ENCODE measurements around the gene SET. TPM values are rescaled to one million over a fixed set of nuclear protein-coding genes. Genes with fewer than 3 reads are reported as not detected.
A peak's percentile ranks its signal among the peaks of the same experiment; 100 is the strongest.
"Not testable (repeated sequence)": the region's sequence is repeated elsewhere in the genome, so short reads cannot be mapped to it uniquely, and the experiment has no call there.

The SET gene
- total RNA-seq, 1 donor from 2014 or later: 563 TPM

- H3K4me3 Mint-ChIP-seq (ENCODE audit: low read depth); H3K4me1 Mint-ChIP-seq (ENCODE audit: low read depth); H3K27ac Mint-ChIP-seq; H3K27me3 Mint-ChIP-seq; H3K9me3 Mint-ChIP-seq (ENCODE audit: low read depth); H3K36me3 Mint-ChIP-seq (ENCODE audit: insufficient read depth); DNase-seq (ENCODE audit: low spot score, unreplicated experiment): not testable (repeated sequence)
- TF ChIP-seq, protein P1, sequence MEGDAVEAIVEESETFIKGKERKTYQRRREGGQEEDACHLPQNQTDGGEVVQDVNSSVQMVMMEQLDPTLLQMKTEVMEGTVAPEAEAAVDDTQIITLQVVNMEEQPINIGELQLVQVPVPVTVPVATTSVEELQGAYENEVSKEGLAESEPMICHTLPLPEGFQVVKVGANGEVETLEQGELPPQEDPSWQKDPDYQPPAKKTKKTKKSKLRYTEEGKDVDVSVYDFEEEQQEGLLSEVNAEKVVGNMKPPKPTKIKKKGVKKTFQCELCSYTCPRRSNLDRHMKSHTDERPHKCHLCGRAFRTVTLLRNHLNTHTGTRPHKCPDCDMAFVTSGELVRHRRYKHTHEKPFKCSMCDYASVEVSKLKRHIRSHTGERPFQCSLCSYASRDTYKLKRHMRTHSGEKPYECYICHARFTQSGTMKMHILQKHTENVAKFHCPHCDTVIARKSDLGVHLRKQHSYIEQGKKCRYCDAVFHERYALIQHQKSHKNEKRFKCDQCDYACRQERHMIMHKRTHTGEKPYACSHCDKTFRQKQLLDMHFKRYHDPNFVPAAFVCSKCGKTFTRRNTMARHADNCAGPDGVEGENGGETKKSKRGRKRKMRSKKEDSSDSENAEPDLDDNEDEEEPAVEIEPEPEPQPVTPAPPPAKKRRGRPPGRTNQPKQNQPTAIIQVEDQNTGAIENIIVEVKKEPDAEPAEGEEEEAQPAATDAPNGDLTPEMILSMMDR (IDR thresholded peaks at IDR 0.05; ENCODE audit: unreplicated experiment): peak; percentile 28
Observed at GRCh38 chr9:128648206-128648605, 40.8 kb upstream of the SET start.

- no peak for DNase-seq (ENCODE audit: low spot score, unreplicated experiment)
- no peaks in the 10 kb centered on the region for H3K36me3 Mint-ChIP-seq (ENCODE audit: insufficient read depth)
- H3K4me1 Mint-ChIP-seq (ENCODE audit: low read depth): peaks cover 2% of the 10 kb centered on the region
- no peaks in the 10 kb centered on the region for H3K27me3 Mint-ChIP-seq
- no peaks in the 10 kb centered on the region for H3K9me3 Mint-ChIP-seq (ENCODE audit: low read depth)
- TF ChIP-seq, protein P1 (IDR thresholded peaks at IDR 0.05; ENCODE audit: unreplicated experiment): no peak
- H3K4me3 Mint-ChIP-seq (ENCODE audit: low read depth): no peak overlapping the region
- H3K27ac Mint-ChIP-seq: no peak overlapping the region
Observed at GRCh38 chr9:128651798-128652197, 37.2 kb upstream of the SET start.

- TF ChIP-seq, protein P1 (IDR thresholded peaks at IDR 0.05; ENCODE audit: unreplicated experiment): no peak
- H3K27ac Mint-ChIP-seq: no peak overlapping the region
- peak overlapping the region; percentile 60 for H3K4me3 Mint-ChIP-seq (ENCODE audit: low read depth)
- H3K36me3 Mint-ChIP-seq (ENCODE audit: insufficient read depth): no peaks in the 10 kb centered on the region
- no peaks in the 10 kb centered on the region for H3K27me3 Mint-ChIP-seq
- H3K4me1 Mint-ChIP-seq (ENCODE audit: low read depth): peaks cover 2% of the 10 kb centered on the region
- H3K9me3 Mint-ChIP-seq (ENCODE audit: low read depth): no peaks in the 10 kb centered on the region
- no peak for DNase-seq (ENCODE audit: low spot score, unreplicated experiment)
Observed at GRCh38 chr9:128653908-128654307, 35.1 kb upstream of the SET start.

GRCh38 chr9:128654481-128654880, 34.5 kb upstream of the SET start:
- Mint-ChIP-seq H3K36me3 (ENCODE audit: insufficient read depth) (no peaks in the 10 kb centered on the region), H3K4me1 (ENCODE audit: low read depth) (peaks cover 2% of the 10 kb centered on the region), H3K4me3 (ENCODE audit: low read depth) (peak overlapping the region; percentile 60), H3K27me3 (no peaks in the 10 kb centered on the region), H3K9me3 (ENCODE audit: low read depth) (no peaks in the 10 kb centered on the region), H3K27ac (peak overlapping the region; percentile 78)
- TF ChIP-seq, protein P1 (IDR thresholded peaks at IDR 0.05; ENCODE audit: unreplicated experiment): no peak
- DNase-seq (ENCODE audit: low spot score, unreplicated experiment): no peak

DNA sequence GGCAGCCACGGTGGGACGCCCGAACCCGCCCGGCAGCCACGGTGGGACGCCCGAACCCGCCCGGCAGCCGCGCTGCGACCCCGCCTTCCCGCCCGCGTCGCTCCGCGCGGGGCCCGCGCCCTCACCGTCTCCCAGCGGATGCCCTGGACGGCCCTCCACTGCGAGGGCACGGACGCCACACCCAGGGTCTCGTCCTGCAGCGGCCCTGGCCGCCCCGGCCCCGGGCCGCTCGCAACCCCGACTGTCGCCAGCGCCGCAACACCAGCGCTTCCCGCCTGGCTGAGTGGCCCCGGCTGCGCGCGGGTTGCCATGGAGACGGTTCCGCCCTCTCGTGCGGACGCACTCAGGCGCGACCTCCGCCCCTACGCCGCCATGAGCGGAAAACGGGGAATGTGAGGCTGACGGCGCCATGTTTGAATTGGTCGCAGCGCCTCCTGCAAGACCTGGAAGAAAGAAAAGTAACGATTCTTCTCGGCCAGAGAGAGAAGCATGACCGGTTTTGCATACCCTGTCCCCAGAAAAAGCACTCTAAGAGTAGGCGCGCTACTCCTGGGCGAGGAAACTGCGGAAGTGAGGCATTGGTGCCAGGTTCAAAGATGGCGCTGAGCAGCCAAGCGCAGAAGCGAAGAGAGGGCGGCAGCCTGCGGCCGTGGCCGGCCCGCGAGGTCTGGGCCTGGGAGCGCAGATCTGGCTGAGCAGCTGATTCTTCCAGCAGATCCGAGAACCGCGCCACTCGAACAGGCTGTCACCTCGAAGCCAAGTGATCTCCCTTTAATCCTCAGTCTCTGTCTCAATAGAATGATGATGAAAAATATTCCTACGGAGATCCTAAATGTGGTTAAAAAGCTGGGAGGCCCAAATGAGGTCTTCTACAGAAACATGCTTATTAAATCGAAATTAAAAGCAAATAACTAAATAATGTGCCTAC, 32.3 kb upstream of the SET start, which contains the start of gene DYNC2I2:
DYNC2I2 (minus strand) TSS at position 432 of the 928 bp plus-strand sequence; CDS start at position 311, 121 bp downstream.
- TF ChIP-seq, protein P1 (IDR thresholded peaks at IDR 0.05; ENCODE audit: unreplicated experiment): no peak
- Mint-ChIP-seq H3K4me1 (ENCODE audit: low read depth) (peaks cover 2% of the 10 kb centered on the region), H3K36me3 (ENCODE audit: insufficient read depth) (no peaks in the 10 kb centered on the region), H3K4me3 (ENCODE audit: low read depth) (peak within 1 kb of the TSS; percentile 82), H3K27ac (peak within 1 kb of the TSS; percentile 100), H3K27me3 (no peaks in the 10 kb centered on the region), H3K9me3 (ENCODE audit: low read depth) (no peaks in the 10 kb centered on the region)
- DNase-seq (ENCODE audit: low spot score, unreplicated experiment): peak; percentile 95
